HG03135 (cell line): ENCODE data around the gene CCDC175.
A peak's percentile ranks its signal among the peaks of the same experiment; 100 is the strongest.

Experiments
- ATAC-seq: cut with Tn5 transposase; IDR thresholded peaks from one replicate; pipeline ENCODE4 v1.9.1; 2021; ENCODE audit warnings: mild to moderate bottlenecking, moderate library complexity; ENCODE audit not compliant: unreplicated experiment

The CCDC175 gene

GRCh38 chr14:59483363-59483762 is 93.2 kb downstream of the CCDC175 start:
- ATAC-seq = no peak

- ATAC-seq = no peak
These were observed 93.9 kb downstream of the CCDC175 start for GRCh38 chr14:59482541-59483331.

GRCh38 chr14:59481871-59482540 is 94.6 kb downstream of the CCDC175 start:
- no peak for ATAC-seq

GRCh38 chr14:59481407-59481806 is 95.2 kb downstream of the CCDC175 start:
- no peak for ATAC-seq

GRCh38 chr14:59480166-59480565 is 96.4 kb downstream of the CCDC175 start:
- no peak for ATAC-seq

GRCh38 chr14:59478540-59478939 is 98.1 kb downstream of the CCDC175 start:
- ATAC-seq = no peak

GRCh38 chr14:59475709-59476108 is 100.9 kb downstream of the CCDC175 start:
- ATAC-seq = no peak

- ATAC-seq = no peak
These were observed 102.4 kb downstream of the CCDC175 start for GRCh38 chr14:59474172-59474571.

GRCh38 chr14:59465316-59466135 is 111.1 kb downstream of the CCDC175 start, which contains the start of gene GPR135:
TSS of gene GPR135 (minus strand) at chr14:59465380. CDS start at chr14:59465226, 154 bp downstream.
- peak; percentile 42 for ATAC-seq

- ATAC-seq = peak; percentile 58
These were observed 111.9 kb downstream of the CCDC175 start for GRCh38 chr14:59464486-59465315.

GRCh38 chr14:59463787-59464485 is 112.7 kb downstream of the CCDC175 start:
- ATAC-seq = peak; percentile 36

GRCh38 chr14:59461891-59462290 is 114.7 kb downstream of the CCDC175 start:
- no peak for ATAC-seq

- no peak for ATAC-seq
These were observed 116.2 kb downstream of the CCDC175 start for GRCh38 chr14:59460378-59460777.

- no peak for ATAC-seq
These were observed 118.1 kb downstream of the CCDC175 start for GRCh38 chr14:59458486-59458885.

GRCh38 chr14:59455411-59455810 is 121.2 kb downstream of the CCDC175 start:
- no peak for ATAC-seq
